Suprapubic skin (tissue), 4 donors: ENCODE results near the gene ZFYVE28. TPM values are rescaled to one million over a fixed set of nuclear protein-coding genes. Genes with fewer than 3 reads are reported as not detected.

Source experiments
- DNase-seq, 2 donors: peaks; one replicate each; pipeline ENCODE4 v3.0.0-alpha.2; 2019; ENCODE audit warnings: low spot score in 2 of 2
- H3K27ac ChIP-seq: fragments of 200-600 bp; sonication (generic); one replicate; pipeline ENCODE4 v1.5.1; 2019
- H3K27me3 ChIP-seq: fragments of 200-600 bp; sonication (generic); one replicate; pipeline ENCODE4 v1.5.1; 2019
- H3K36me3 ChIP-seq: fragments of 200-600 bp; sonication (generic); one replicate; pipeline ENCODE4 v1.5.1; 2019
- H3K4me1 ChIP-seq: fragments of 200-600 bp; sonication (generic); one replicate; pipeline ENCODE4 v1.5.1; 2019
- H3K4me3 ChIP-seq: fragments of 200-600 bp; sonication (generic); one replicate; pipeline ENCODE4 v1.5.1; 2019; ENCODE audit warnings: mild to moderate bottlenecking
- H3K9me3 ChIP-seq: fragments of 200-600 bp; sonication (generic); one replicate; pipeline ENCODE4 v1.5.1; 2019
- CTCF ChIP-seq, 2 donors: fragments of 200-600 bp in 1 of 2; fragments of 450-650 bp in 1 of 2; sonication (generic) in 1 of 2; IDR thresholded peaks; one replicate each; pipeline ENCODE4 v1.5.1; 2016 to 2019; ENCODE audit warnings: antibody characterized with exemption in 2 of 2, mild to moderate bottlenecking in 1 of 2, moderate library complexity in 1 of 2
- EP300 ChIP-seq: sonication (generic); formaldehyde crosslinking; IDR thresholded peaks from one replicate; pipeline ENCODE4 v1.6.1; 2017; ENCODE audit warnings: antibody characterized with exemption
- POLR2A ChIP-seq, 2 donors: fragments of 450-650 bp; IDR thresholded peaks; one replicate each; pipeline ENCODE4 v1.6.1; 2017; ENCODE audit warnings: antibody characterized with exemption in 2 of 2, mild to moderate bottlenecking in 2 of 2, moderate library complexity in 2 of 2
- POLR2AphosphoS5 ChIP-seq, 3 donors: sonication (generic); formaldehyde crosslinking; IDR thresholded peaks; one replicate each; pipeline ENCODE4 v1.6.1; 2017; ENCODE audit warnings: antibody characterized with exemption in 3 of 3
- WGBS: methylation state at CpG from one replicate; pipeline ENCODE4 v1.1.5; 2018; 5-methylcytosine and 5-hydroxymethylcytosine counted together
- total RNA-seq, 4 donors: library from RNA; depleted of rRNA; stranded (reverse); fragments of >200 nt; gene quantifications; one replicate each; pipeline ENCODE4 v1.1.0, GENCODE V29; 2016

The ZFYVE28 gene
- total RNA-seq, 4 donors from 2014 or later = 7.6 to 21.3 (median 9.9) TPM

GRCh38 chr4:2289311-2289954 lies 129.0 kb downstream of the ZFYVE28 start:
- no peaks in the 10 kb centered on the region for H3K9me3 ChIP-seq
- no peaks in the 10 kb centered on the region for H3K36me3 ChIP-seq
- WGBS = 90% methylated on average over 7 of the region's 14 CpGs
- peak; percentile 53 to 69 for DNase-seq
- TF ChIP-seq CTCF (IDR thresholded peaks at IDR 0.05) (no peak), POLR2A (IDR thresholded peaks at IDR 0.05) (no peak), EP300 (no peak), POLR2AphosphoS5 (IDR thresholded peaks at IDR 0.05) (no peak)
- H3K4me1 ChIP-seq = peaks cover 6% of the 10 kb centered on the region
- H3K4me3 ChIP-seq = no peak overlapping the region
- no peak overlapping the region for H3K27ac ChIP-seq
- no peaks in the 10 kb centered on the region for H3K27me3 ChIP-seq

GRCh38 chr4:2288051-2288541 lies 130.3 kb downstream of the ZFYVE28 start:
- 81% methylated on average over 6 of the region's 10 CpGs for WGBS

GRCh38 chr4:2287594-2287915 lies 130.9 kb downstream of the ZFYVE28 start:
- Histone ChIP-seq H3K27me3 (no peaks in the 10 kb centered on the region), H3K36me3 (no peaks in the 10 kb centered on the region), H3K27ac (no peak overlapping the region), H3K4me3 (no peak overlapping the region), H3K4me1 (peaks cover 4% of the 10 kb centered on the region), H3K9me3 (no peaks in the 10 kb centered on the region)
- TF ChIP-seq POLR2A (IDR thresholded peaks at IDR 0.05) = no peak
- peak in 1 of 2 donors; percentile 50 for DNase-seq
- WGBS = 91% methylated on average over 8 of the region's 9 CpGs

More at GRCh38 chr4:2288051-2288541, 130.3 kb downstream of the ZFYVE28 start:
- H3K4me1 ChIP-seq = peaks cover 6% of the 10 kb centered on the region
- no peaks in the 10 kb centered on the region for H3K27me3 ChIP-seq
- no peak overlapping the region for H3K27ac ChIP-seq
- H3K4me3 ChIP-seq = no peak overlapping the region
- no peak for TF ChIP-seq EP300
- no peaks in the 10 kb centered on the region for H3K9me3 ChIP-seq
- peak; percentile 57 to 72 for DNase-seq
- H3K36me3 ChIP-seq = no peaks in the 10 kb centered on the region

GRCh38 chr4:2286904-2287593 lies 131.4 kb downstream of the ZFYVE28 start:
- H3K27me3 ChIP-seq = no peaks in the 10 kb centered on the region
- TF ChIP-seq POLR2AphosphoS5 (IDR thresholded peaks at IDR 0.05) = no peak
- TF ChIP-seq POLR2A (IDR thresholded peaks at IDR 0.05) = no peak
- TF ChIP-seq EP300 = no peak
- no peak overlapping the region for H3K27ac ChIP-seq
- no peaks in the 10 kb centered on the region for H3K4me1 ChIP-seq
- no peak overlapping the region for H3K4me3 ChIP-seq
- H3K9me3 ChIP-seq = no peaks in the 10 kb centered on the region
- WGBS = 87% methylated on average over 16 of the region's 19 CpGs
- peak; percentile 44 to 72 for DNase-seq
- H3K36me3 ChIP-seq = no peaks in the 10 kb centered on the region

- DNase-seq = peak in 1 of 2 donors; percentile 45
- 82% methylated on average over 21 of the region's 27 CpGs for WGBS
Observed at GRCh38 chr4:2285613-2286381, 132.6 kb downstream of the ZFYVE28 start.

More at GRCh38 chr4:2285613-2286381, 132.6 kb downstream of the ZFYVE28 start:
- H3K36me3 ChIP-seq = no peaks in the 10 kb centered on the region
- H3K27ac ChIP-seq = no peak overlapping the region
- no peaks in the 10 kb centered on the region for H3K9me3 ChIP-seq
- no peak overlapping the region for H3K4me3 ChIP-seq
- H3K27me3 ChIP-seq = no peaks in the 10 kb centered on the region
- no peak for TF ChIP-seq CTCF (IDR thresholded peaks at IDR 0.05)
- no peak for TF ChIP-seq EP300
- TF ChIP-seq POLR2A (IDR thresholded peaks at IDR 0.05) = no peak
- no peak for TF ChIP-seq POLR2AphosphoS5 (IDR thresholded peaks at IDR 0.05)
- no peaks in the 10 kb centered on the region for H3K4me1 ChIP-seq
